Activated effector memory CD4-positive, alpha-beta T cell treated with anti-CD3 and anti-CD28 coated beads, Interleukin-2, amount 50 U/mL, for 16 hours (primary cell): ENCODE data around the gene ADAMTS12.

Source experiments
- DNase-seq: peaks from one replicate; pipeline ENCODE4 v3.0.0-alpha.2; 2020

ADAMTS12 gene

DNA sequence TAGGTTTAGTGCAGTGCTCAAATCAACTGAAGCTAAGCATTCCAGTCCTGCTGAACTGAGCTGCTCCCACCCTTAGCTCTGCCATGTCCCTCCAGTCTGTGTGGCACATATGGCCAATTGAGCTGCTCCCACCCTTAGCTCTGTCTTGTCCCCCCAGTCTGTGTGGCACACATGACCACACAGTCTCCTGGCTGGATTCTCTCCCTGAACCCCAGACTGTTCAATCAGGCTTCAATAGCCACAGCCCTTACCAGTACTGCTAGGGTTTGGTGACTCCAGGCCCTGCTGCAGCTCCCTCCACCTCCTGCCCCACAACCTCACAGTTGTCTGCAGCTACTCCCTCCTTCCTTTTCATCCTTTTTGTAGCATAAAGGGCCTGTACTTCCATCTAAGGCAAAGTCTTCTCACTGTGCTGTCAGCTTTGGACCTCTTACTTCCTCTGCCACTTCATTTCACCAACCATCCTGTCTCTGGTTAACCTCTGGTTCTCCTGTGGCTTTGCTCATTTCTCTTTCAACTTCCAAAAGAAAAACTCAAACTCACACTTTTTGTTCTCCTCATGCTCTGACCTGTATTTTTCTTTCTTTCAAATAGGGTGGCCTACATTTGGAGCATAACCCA, 50.8 kb downstream of the ADAMTS12 start:
- DNase-seq = no peak

DNA sequence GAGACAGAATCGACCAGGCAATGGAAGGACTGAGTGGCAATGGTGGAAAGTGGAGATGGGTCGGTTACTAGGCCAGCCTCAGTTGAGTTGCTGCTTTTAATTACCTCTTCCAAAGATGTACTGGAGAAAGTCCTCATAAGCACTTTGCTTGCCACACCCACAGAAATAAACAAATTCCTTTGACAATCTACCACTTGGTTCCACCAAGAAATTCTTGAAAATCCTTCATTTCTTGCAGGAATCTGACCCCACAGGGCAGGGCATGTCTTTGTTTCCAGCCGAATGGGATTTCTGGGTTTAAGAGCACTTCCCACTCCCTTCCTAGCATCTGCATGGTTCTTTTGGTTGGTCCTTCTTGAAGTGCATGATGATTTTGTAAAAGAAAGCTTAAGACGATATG, 54.5 kb downstream of the ADAMTS12 start:
- no peak for DNase-seq

GRCh38 chr5:33834334-33834733, 57.5 kb downstream of the ADAMTS12 start:
- no peak for DNase-seq

GRCh38 chr5:33833237-33833575, 58.6 kb downstream of the ADAMTS12 start:
- no peak for DNase-seq

DNA sequence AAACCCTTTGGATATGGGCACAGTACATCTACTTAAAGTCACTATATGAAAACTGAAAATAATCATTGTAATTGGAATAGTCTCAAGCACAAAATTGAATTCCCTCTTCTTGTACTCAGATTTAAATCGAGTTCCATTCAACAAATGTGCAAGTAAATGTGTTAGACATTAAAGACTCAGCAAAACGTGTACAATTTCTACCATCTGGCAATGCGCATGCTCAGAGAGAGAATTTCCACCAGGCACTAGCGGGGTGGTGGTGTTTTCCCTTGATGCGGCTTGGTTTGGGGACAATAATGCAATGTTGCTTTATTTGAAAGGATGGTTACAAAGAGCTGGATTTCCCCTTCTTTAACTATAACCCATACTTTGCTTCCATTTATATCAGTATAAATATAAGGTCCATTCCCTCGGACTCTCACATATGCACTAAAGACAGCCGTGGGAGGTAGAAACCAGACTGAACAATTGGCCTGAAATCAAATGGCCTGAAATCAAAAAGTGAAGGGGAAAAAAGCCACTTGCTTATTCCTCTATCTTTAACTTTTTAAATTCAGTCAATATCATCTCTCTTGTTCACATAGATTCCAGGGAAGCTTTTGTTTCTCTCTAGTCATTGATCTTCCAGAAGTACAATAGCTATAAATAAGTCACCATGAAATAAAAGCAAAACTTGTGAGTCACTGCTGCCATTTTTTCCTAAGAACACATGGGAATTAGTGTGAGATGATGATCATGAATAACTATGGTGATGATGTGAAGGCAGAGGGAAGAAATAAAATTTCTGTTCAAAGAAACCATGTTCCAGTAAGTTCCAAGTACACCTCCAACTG, 59.2 kb downstream of the ADAMTS12 start:
- no peak for DNase-seq

GRCh38 chr5:33831041-33831440, 60.7 kb downstream of the ADAMTS12 start:
- DNase-seq = no peak

GRCh38 chr5:33829430-33829829, 62.4 kb downstream of the ADAMTS12 start:
- no peak for DNase-seq

GRCh38 chr5:33828626-33829308, 63.0 kb downstream of the ADAMTS12 start:
- DNase-seq = no peak

DNA sequence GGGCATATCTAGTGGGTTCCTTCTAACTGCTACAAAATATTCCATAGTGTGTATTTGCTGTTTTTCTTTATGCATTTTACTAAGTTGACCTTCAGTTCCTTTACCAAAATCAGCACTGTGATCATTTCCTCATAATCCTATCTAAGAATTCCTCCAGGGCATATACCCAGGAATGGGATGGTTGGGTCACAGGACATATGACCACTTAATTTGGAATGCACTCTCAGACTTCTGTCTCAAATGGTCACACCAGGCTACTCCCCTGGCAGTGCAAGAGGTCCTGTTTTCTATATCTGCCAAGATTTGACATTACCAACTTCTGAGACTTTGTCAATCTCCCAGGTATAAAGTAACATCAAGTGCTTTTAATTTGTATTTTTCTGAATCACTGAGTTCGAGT, 63.9 kb downstream of the ADAMTS12 start:
- DNase-seq = no peak

DNA sequence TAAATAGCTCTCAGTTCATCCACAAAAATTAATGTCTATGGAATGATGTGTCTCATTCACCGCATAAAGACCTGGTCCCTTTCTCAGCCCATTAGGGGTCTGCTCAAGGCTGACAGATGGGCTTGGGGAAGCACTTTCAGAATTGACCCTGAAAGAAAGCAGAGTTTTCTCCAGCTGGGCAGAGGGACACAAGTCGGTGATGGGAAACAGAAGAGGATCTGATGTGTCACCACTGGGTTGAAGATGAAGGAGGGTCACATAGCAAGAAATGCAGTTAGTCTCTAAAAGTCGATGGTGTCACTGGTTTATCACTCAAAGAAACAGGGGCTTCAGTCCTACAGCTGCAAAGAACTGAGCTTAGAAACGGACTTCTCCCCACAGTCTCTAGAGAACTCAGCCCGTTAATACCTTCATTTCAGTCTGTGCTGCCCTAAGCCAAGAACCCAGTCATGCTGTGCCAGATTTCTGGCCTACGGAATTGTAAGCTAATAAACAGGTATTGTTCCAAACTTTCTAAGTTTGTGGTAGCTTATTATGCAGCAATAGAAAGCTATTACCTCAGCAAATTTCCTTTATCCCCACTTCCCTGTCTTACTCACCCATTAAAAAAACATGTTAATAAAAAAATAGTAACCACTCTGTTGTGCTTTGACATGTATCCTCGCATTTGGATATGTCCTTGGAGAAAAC, 64.6 kb downstream of the ADAMTS12 start:
- no peak for DNase-seq

DNA sequence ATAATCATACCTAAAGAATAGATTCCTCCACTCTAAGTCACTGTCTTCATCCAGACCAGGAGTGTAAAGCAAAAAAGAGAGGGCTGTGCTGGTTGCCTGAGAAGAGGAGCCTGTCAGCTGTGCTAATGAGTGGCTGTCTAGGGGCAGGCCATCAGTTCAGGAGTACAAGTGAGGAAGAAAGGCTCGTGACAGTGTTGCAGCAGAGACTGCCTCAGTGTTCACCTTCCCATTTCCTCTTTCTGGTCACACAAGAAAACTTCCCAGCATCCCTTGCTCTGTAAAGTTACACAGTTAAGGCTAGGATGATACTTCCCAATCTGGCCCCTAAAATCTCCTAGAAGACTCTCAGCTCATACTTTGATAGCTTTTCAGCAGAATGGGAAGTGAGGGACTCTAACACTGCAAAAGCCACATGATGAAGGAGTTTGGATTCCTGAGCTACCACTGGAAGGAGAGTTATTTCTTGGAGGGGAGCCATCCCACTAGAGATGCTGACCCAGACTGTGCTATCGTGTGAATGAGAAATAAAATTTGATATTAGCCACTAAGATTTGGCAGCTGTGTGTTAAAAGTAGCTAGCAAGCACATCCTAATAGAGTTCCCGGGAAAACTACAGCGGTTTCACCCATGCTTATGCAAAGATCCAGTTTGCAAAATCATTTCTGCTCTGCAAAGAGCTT, 67.1 kb downstream of the ADAMTS12 start:
- DNase-seq = no peak

GRCh38 chr5:33817301-33817700, 74.5 kb downstream of the ADAMTS12 start:
- no peak for DNase-seq

DNA sequence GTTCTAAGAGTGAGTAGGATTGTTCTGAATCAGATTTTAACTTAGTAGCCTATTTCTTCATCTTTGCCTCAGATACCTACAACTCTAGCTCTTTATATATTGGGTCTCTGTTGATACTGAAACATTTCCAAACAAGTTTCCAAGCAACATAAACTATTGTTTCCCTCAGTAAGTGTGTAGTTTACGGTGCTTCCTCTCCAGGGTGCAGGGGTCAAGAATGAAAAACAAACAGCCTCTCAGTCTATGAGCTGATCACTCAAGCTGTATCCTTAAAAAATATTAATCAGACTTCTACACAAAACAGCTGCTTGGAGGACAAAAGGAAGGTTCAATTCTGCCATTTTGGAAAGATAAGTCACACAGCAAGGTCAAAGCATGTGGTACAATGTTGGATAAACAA, 75.0 kb downstream of the ADAMTS12 start:
- DNase-seq = no peak

DNA sequence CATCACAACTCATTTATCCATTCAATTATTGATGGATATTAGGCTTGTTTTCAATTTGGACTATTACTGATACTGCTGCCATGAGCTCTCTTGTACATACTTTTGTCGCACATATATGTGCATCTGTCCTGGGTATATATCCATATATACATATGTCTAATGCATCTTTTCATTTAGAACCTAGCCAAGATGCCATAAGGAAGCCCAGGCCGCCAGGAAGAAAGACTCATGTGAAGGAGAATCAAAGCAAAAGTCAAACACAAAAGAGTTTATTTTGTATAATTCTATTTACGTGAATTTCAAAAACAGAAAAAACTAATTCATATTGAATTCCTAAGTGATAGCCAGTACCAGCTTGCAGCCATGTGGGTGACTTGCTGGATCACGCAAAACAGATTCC, 79.0 kb downstream of the ADAMTS12 start:
- DNase-seq = no peak

DNA sequence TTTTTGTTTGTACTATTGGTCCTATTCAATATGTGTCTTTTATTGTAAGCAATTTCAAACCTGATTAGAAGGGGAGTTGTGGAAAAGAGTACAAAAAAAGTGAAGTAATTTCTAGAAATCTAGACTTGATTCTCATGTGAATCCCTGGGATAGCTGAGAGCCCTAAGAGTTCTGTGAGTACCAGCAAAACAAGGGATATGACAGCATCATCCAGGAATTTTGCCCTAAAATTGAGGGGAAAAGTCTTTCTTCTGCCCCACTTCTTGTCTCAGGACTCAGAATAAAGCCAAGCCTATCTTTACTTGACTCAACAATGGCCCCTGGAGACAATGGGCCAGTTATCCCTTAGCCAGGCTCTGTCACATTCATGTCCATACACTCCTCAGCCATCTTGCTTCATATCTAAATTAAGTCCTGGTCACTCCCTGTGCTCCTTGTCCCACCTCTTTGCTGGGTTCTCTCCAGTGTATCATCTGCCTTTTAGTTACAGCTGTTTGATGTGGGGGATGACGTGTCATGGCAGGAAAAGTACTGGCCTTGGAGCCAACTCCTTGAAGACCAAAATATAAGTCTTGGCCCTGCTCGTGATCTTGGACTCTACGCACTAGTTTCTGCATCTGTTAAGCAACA, 81.2 kb downstream of the ADAMTS12 start:
- DNase-seq = no peak

DNA sequence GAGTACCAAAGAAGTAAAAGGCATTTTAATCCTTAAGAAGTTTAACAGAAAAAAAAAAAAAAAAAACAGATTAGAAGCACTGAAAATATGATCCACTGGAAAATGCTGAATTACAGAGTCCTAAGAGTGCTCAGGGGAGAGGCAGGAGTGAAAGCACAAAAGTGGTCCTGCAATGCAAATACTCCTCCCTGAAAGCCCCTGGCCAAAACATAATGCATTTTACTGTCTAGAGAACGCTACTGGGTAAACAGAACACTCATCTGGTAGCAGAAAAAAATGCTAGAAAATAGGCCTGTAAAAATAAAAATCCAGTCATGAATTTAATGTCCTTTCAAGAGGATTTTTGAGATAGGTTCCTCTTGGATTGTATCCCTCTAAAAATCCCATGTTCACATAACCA, 81.9 kb downstream of the ADAMTS12 start:
- DNase-seq = no peak

- no peak for DNase-seq
Measured at GRCh38 chr5:33808699-33809098, 83.1 kb downstream of the ADAMTS12 start.

- no peak for DNase-seq
Measured at GRCh38 chr5:33807771-33808170, 84.0 kb downstream of the ADAMTS12 start.

DNA sequence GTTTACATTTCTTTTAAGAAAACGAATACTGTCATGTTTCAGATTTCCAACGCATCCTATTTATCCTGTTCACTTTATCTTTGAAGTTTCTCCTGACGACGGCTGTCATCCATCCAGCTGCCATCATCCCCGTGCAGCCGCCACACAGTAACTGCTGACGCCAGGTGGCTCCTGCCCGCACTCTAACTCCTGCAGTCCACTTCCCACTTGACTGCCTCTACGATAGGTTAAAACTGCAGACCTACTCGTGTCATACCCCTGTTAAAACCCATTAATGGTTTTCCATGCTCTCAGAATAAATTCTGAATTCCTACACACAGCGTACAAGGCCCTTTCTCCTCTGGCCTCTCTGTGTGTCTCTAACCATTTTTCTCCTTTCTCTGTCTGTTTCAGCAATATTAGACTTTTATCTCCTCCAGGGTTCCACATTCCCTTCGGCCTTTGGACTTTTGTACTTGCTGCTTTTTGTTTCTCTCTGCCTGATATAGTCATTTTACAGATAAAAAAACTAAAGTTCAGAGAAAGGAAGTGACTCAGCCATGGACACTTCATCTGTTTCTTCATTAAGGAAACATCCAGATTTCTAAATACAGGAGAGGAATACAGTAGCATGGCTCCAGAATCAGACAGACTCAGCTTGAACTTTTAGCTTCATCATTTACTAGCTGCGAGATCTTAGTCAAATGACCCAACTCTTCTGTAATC, 84.9 kb downstream of the ADAMTS12 start:
- DNase-seq = no peak

DNA sequence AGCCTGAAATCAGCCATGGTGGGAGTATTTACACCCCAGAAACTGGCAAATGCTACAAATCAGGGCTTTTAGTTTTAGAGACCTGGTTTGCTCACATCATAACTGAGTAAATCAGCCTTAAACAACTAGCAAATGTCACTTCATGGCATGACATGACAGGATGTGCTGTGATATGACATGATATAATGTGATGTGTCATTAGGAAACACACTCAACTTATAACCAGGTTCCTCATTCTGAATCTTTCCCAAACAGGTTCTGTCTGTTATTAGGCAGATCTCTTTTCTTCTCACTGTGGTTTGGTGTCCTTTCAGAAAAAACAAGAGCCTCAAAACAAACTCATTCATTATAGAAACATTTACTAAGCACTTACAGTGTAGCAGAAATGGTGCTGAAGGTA, 90.5 kb downstream of the ADAMTS12 start:
- no peak for DNase-seq

DNA sequence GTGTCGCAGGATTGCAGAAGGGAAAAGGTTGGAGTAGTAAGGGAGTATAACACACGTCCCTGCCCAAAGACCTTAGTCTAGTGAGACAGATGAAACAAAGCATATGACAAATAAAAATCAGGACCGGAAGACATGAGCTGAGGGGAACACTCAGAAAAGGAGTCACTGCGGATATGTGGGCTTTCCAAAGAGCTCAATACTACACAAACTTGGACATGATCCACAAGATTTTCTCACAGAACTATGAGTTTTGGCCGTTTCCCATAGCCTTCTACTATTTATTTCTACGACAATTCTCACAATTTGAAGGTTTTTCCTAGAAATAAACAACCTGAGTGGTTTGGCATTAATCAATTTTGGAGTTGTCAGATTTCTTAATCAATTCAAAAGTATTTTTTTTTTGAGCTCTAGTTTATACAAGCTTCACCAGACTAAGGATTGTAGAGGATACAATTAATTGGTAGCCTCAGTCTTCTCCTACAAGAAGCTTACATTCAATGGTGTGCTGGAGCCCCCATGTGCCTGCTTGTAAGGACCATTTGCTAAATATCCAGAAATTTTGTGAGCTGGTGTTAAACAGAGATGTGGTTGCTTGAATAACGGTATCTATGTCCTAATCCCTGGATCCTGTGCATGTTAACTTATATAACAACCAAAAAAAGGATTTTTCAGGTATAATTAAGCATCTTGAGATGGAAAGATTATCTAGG, 91.4 kb downstream of the ADAMTS12 start:
- no peak for DNase-seq
